HepG2 (cell line): ENCODE data around the gene ARFGAP3. TPM values are rescaled to one million over a fixed set of nuclear protein-coding genes. Genes with fewer than 3 reads are reported as not detected.

Source experiments
- CHCHD3 ChIP-seq: sonication (generic); formaldehyde crosslinking; IDR thresholded peaks from 2 replicates; pipeline ENCODE4 v1.8.0; 2022; ENCODE audit warnings: mild to moderate bottlenecking, missing genetic modification reagents, moderate library complexity
- CSRNP1 ChIP-seq: sonication (generic); formaldehyde crosslinking; IDR thresholded peaks from 2 replicates; pipeline ENCODE4 v1.8.1; 2023; ENCODE audit warnings: mild to moderate bottlenecking, missing genetic modification reagents
- PHF20 ChIP-seq: sonication (generic); formaldehyde crosslinking; IDR thresholded peaks from 2 replicates; pipeline ENCODE4 v1.5.0; 2020; ENCODE audit warnings: mild to moderate bottlenecking, missing genetic modification reagents
- PHF8 ChIP-seq: sonication (generic); formaldehyde crosslinking; IDR thresholded peaks from 2 replicates; pipeline ENCODE4 v1.5.0; 2020; ENCODE audit warnings: missing genetic modification reagents
- REL ChIP-seq: sonication (generic); formaldehyde crosslinking; conservative IDR thresholded peaks from 2 replicates; pipeline ENCODE4 v1.8.0; 2022; ENCODE audit warnings: mild to moderate bottlenecking, missing genetic modification reagents, moderate library complexity
- SNAI1 ChIP-seq: sonication (generic); formaldehyde crosslinking; IDR thresholded peaks from 2 replicates; pipeline ENCODE4 v1.5.0; 2020; ENCODE audit warnings: mild to moderate bottlenecking, missing genetic modification reagents, borderline replicate concordance
- ZNF605 ChIP-seq: sonication (generic); formaldehyde crosslinking; IDR thresholded peaks from 2 replicates; pipeline ENCODE4 v1.8.0; 2022; ENCODE audit warnings: mild to moderate bottlenecking, missing genetic modification reagents
- ZNF678 ChIP-seq: sonication (generic); formaldehyde crosslinking; IDR thresholded peaks from 2 replicates; pipeline ENCODE4 v1.4.0; 2020; ENCODE audit warnings: mild to moderate bottlenecking, missing genetic modification reagents
- ZNF839 ChIP-seq: sonication (generic); formaldehyde crosslinking; IDR thresholded peaks from 2 replicates; pipeline ENCODE4 v1.4.0; 2020; ENCODE audit warnings: missing genetic modification reagents, mild to moderate bottlenecking, borderline replicate concordance
- polyA plus RNA-seq, 8 experiments: library from polyadenylated mRNA; depleted of rRNA in 3 of 8; stranded (reverse) in 7 of 8; unstranded in 1 of 8; fragments of >200 nt; fragmentation: Illumina TruSeq in 4 of 8; extraction: Trizol in 4 of 8; gene quantifications; 2 replicates each; pipeline versions ENCODE4 v1.2.1 to v1.2.3, GENCODE V29; 2011 to 2016; ENCODE audit warnings: low read depth in 4 of 8, missing spikeins in 1 of 8, mixed read lengths in 1 of 8; ENCODE audit not compliant: insufficient read depth in 1 of 8
- total RNA-seq, 5 experiments: library from RNA; depleted of rRNA; stranded (reverse); fragments of >200 nt; fragmentation: Illumina TruSeq; extraction: Trizol; gene quantifications; 2 replicates each; pipeline ENCODE4 v1.2.3, GENCODE V29; 2016; ENCODE audit warnings: low read depth in 1 of 5
- TF ChIP-seq, protein P1 (sequence below): IDR thresholded peaks from 2 replicates; pipeline ENCODE4 v1.6.1; 2016; ENCODE audit warnings: mild to moderate bottlenecking, missing biosample characterization, missing genetic modification reagents
- TF ChIP-seq, protein P2 (sequence below): sonication (generic); formaldehyde crosslinking; IDR thresholded peaks from 2 replicates; pipeline ENCODE4 v1.5.1; 2020; ENCODE audit warnings: mild to moderate bottlenecking, missing genetic modification reagents

Gene ARFGAP3
- total and polyA plus RNA-seq, 2 of the 13 experiments (the other 11 are each of a cell fraction or from before 2014, with no cell fraction given), result 41.7 to 61.6 TPM

DNA sequence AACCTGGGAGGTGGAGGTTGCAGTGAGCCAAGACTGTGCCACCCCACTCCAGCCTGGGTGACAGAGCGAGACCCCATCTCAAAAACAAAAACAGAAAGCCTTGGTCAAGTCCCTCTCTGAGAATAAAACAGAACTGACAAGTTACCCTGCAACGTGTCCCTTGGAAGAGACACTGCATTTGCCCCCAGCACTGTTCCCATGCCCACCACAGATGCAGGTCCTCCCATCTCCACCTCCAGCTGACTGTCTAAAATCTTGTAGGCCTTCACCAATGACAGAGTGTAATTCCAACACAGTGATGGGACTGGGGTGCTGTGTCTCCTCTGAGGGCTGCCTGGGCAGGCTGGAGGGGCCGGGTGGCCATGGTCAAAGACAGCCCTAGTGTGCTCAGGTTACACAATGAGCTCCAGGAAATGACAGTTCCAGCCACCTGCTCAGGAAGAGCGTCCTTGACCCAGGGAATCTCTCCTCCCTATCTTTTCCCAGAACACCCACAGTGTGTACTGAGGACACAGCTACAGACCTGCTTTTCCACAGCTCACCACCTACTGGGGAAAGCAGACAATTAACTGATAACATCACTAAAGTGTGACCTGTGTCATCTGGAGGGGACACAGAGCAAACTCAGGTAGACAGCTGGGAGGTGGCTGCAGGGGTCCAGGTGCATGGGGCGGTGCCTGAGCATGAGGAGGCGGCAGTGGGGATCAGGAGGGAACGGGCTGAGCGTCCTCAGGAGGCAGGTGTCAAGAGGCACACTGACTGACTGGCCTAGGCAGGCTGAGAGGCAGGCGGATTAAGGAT is 56.4 kb downstream of the ARFGAP3 start (continued):
- no peak for TF ChIP-seq CSRNP1 (CRISPR knock-in tag)
- TF ChIP-seq ZNF605 (CRISPR knock-in tag), result no peak
- TF ChIP-seq ZNF839 (CRISPR knock-in tag), result no peak
- TF ChIP-seq PHF20 (CRISPR knock-in tag), result peak; percentile 84
- no peak for TF ChIP-seq CHCHD3 (CRISPR knock-in tag)
- 0 out of 2 replicates have a peak, but pooled peaks have one; percentile 42 for TF ChIP-seq PHF8 (CRISPR knock-in tag)
- TF ChIP-seq, protein P1, sequence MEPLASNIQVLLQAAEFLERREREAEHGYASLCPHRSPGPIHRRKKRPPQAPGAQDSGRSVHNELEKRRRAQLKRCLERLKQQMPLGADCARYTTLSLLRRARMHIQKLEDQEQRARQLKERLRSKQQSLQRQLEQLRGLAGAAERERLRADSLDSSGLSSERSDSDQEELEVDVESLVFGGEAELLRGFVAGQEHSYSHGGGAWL (CRISPR knock-in tag), result peak; percentile 45; the same call in 1 of the 2 replicates
- TF ChIP-seq, protein P2, sequence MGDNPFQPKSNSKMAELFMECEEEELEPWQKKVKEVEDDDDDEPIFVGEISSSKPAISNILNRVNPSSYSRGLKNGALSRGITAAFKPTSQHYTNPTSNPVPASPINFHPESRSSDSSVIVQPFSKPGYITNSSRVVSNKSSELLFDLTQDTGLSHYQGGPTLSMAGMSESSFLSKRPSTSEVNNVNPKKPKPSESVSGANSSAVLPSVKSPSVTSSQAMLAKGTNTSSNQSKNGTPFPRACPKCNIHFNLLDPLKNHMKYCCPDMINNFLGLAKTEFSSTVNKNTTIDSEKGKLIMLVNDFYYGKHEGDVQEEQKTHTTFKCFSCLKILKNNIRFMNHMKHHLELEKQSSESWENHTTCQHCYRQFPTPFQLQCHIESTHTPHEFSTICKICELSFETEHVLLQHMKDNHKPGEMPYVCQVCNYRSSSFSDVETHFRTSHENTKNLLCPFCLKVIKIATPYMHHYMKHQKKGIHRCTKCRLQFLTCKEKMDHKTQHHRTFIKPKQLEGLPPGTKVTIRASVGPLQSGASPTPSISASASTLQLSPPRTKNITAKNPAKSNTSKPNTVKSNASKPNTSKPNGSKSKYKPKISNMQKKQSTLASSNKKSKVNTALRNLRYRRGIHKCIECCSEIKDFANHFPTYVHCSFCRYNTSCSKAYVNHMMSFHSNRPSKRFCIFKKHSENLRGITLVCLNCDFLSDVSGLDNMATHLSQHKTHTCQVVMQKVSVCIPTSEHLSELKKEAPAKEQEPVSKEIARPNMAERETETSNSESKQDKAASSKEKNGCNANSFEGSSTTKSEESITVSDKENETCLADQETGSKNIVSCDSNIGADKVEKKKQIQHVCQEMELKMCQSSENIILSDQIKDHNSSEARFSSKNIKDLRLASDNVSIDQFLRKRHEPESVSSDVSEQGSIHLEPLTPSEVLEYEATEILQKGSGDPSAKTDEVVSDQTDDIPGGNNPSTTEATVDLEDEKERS (CRISPR knock-in tag), result peak; percentile 34; the same call in 1 of the 2 replicates
- no peak for TF ChIP-seq SNAI1
- TF ChIP-seq ZNF678 (CRISPR knock-in tag), result peak; percentile 83; the same call in 1 of the 2 replicates
- TF ChIP-seq REL (CRISPR knock-in tag), result no peak
